Fibroblast of the aortic adventitia (primary cell): ENCODE measurements around the gene ITGB2. TPM values are rescaled to one million over a fixed set of nuclear protein-coding genes. Genes with fewer than 3 reads are reported as not detected.

Source experiments
- DNase-seq: peaks from one replicate; pipeline ENCODE4 v3.0.0-alpha.2; 2010; ENCODE audit warnings: low read depth
- H3K4me3 ChIP-seq: 2 replicates; pipeline ENCODE4 v1.5.1; 2011; ENCODE audit warnings: low read depth, mild to moderate bottlenecking, control low read depth, low read length, moderate library complexity
- total RNA-seq: library from RNA; depleted of rRNA; stranded (reverse); fragments of >200 nt; gene quantifications from 2 replicates; pipeline ENCODE4 v1.2.3, GENCODE V29; 2012; ENCODE audit warnings: low replicate concordance
- TF ChIP-seq, protein P1 (sequence below): IDR thresholded peaks from 2 replicates; pipeline ENCODE4 v1.5.1; 2011; ENCODE audit warnings: mild to moderate bottlenecking, low read length, control low read depth, inconsistent platforms; ENCODE audit not compliant: insufficient read depth

ITGB2 gene
- total RNA-seq: 0.09 TPM in 1 of 2 replicates, not detected in the other

DNA sequence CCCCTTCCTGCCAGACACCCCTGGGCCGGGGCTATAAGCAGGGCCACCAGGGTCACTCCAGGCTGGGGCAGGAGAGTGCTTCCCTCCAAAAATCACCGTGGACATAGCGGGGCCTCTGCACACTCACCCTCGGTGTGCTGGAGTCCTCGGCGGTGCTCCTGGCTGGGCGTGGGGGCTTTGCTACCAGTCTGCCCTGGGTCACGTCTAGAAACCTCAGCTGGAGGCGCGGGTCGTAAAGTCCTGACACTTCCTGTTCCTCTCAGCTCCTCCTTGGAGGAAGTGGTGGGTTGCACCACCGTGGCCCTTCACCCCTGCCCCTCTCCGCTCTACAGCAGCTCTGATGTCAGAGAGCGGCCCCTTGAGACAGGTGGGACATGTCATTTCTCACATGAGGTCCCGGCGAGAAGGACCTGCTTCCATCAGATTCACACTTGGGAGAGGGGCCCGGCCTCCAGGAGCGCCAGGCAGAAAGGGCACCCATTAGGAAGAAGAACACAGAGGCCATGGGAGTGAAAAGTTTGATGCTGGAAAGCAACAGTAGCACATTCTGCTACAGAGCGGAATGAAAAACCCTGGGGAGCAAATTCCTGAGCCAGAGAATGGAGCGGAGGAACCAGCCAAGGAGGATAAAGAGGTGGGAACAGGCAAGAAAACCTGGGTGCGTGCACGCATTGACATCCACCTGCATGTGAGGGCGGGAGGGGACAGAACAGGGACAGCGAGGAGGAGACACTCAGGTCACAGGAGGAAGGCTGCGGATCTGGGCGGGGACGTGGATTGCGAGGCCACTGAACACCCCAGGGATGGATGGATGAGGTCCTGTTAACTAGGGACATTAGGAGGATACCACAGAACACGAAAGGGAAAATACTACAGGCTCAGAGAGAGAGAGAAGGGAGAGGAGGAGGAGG is at the start of gene ITGB2:
Gene ITGB2, minus strand, starts transcription at position 206 of the 911 bp plus-strand sequence. CDS start 10,117 bp downstream, outside the sequence.
- TF ChIP-seq, protein P1, sequence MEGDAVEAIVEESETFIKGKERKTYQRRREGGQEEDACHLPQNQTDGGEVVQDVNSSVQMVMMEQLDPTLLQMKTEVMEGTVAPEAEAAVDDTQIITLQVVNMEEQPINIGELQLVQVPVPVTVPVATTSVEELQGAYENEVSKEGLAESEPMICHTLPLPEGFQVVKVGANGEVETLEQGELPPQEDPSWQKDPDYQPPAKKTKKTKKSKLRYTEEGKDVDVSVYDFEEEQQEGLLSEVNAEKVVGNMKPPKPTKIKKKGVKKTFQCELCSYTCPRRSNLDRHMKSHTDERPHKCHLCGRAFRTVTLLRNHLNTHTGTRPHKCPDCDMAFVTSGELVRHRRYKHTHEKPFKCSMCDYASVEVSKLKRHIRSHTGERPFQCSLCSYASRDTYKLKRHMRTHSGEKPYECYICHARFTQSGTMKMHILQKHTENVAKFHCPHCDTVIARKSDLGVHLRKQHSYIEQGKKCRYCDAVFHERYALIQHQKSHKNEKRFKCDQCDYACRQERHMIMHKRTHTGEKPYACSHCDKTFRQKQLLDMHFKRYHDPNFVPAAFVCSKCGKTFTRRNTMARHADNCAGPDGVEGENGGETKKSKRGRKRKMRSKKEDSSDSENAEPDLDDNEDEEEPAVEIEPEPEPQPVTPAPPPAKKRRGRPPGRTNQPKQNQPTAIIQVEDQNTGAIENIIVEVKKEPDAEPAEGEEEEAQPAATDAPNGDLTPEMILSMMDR: no peak
- DNase-seq: no peak
- no peak within 1 kb of the TSS for H3K4me3 ChIP-seq

- TF ChIP-seq, protein P1: no peak
- no peak for DNase-seq
- H3K4me3 ChIP-seq: no peak overlapping the region
These were observed 49.4 kb upstream of the ITGB2 start for GRCh38 chr21:44969931-44970755.

- H3K4me3 ChIP-seq: no peak overlapping the region
- TF ChIP-seq, protein P1: no peak
- DNase-seq: no peak
These were observed 48.5 kb upstream of the ITGB2 start for GRCh38 chr21:44969066-44969670.

DNA sequence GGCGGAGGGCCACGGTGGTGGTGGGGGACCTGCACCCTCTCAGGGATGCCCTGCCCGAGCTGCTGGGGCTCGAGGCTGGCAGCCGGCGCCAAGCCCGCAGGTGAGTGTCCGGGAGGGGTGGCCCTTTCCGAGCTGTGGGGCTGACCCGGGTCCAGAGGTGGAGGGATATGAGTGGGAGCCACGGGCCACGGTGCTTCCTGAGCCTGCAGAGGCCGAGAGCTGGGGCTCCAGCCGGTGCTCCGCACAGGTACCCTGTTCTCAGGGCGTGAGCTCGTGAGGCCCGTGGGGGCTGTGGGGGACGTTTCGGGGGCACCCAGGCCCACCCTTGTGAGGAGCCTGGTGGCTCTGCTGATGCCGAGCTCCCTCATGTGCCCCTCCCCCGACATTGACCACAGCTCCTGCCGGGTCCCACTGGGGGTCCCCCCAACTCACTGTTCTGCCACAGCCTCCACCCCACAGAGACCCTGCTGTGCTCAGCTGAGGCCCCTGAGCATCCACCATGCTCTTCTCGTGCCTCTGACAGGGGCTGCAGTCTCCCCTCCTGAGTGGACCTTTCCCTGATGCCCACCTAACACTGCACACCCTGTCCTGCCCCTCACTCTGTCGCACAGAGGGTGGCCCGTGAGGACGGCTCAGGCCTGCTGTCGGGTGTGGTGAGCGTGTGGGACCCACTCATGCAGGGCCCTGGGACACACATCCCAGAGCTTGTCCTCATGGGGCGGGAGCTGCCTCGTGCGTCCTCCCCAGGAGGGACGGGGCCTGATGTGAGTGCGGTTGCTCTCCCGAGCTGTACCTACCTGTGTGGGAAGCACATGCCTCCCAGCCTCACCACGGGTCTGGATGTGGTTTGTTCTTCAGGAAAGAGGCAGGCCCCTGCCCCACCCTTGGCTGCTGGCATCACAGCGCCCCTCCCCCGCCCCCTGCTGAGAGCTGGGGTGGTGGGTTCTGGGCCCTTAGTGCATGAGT is 46.7 kb upstream of the ITGB2 start:
- TF ChIP-seq, protein P1: no peak
- DNase-seq: no peak
- H3K4me3 ChIP-seq: no peak overlapping the region

DNA sequence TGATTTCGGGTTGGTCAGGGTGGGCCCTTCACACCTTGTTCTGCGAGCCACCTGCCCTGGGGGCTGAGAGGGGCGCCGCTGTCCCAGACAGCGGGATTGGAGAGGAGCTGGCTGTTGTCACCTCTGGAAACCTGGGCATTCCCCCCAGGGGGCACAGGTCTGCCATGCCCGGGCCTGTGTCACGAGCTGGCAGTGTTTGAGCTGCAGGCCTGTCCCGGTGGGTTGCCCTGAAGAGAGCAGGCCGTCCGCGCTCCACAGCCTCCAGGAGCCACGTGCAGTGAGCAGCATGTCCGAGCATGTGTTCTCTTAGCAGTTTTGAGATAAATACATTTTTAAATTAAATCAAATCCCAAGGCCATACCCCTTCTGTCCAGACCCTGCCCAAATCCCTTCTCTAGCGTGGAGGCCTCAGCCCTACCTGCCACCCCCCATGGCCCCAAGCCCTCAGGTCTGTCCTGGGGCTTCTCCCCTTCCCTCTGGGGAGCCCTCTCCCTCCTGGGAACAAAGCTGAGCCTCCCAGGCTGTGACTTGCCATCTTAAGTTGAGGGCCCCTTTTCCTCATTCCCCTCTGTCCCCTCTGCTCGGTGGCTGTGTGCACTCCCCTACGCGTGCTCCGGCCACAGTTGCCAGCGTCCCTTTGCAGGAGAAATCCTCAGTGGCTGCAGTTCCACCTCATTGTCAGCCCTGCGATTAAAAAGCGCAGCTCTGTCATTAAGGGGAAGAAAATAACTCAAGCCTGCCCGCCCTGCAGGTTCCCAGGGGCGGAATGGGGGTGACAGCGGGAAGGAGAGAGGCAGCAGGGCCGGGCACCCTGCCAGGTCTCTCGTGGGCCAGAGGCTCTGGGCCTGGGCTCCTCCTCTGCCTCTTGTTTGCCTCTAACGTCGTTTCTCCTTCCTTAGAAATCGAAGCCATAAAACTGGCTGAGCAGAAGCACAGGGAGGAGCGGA is 45.7 kb upstream of the ITGB2 start:
- H3K4me3 ChIP-seq: no peak overlapping the region
- TF ChIP-seq, protein P1: no peak
- peak; percentile 12 for DNase-seq
